ENCODE results near the gene GPR4.

The GPR4 gene

GRCh38 chr19:45587873-45588272 is 14.1 kb downstream of the GPR4 start:
- DNase-seq: no peak

- DNase-seq: no peak
These were observed 16.8 kb downstream of the GPR4 start for GRCh38 chr19:45585158-45585577.

- DNase-seq: peak; percentile 91
These were observed 17.5 kb downstream of the GPR4 start, which contains the start of gene OPA3 for GRCh38 chr19:45584332-45585157. OPA3 (minus strand) TSS chr19:45584802; CDS start chr19:45584764, 38 bp downstream.

- no peak for DNase-seq
These were observed 20.4 kb downstream of the GPR4 start for GRCh38 chr19:45581576-45581975.

- DNase-seq: no peak
These were observed 23.2 kb downstream of the GPR4 start for GRCh38 chr19:45578861-45579260.

GRCh38 chr19:45577111-45577905 is 24.7 kb downstream of the GPR4 start:
- DNase-seq: no peak

- no peak for DNase-seq
These were observed 25.3 kb downstream of the GPR4 start for GRCh38 chr19:45576682-45577081.

GRCh38 chr19:45575216-45575615 is 26.8 kb downstream of the GPR4 start:
- no peak for DNase-seq

GRCh38 chr19:45574526-45574925 is 27.5 kb downstream of the GPR4 start:
- DNase-seq: no peak

- no peak for DNase-seq
These were observed 30.4 kb downstream of the GPR4 start for GRCh38 chr19:45571457-45572220.

- peak; percentile 1 for DNase-seq
These were observed 32.2 kb downstream of the GPR4 start for GRCh38 chr19:45569619-45570421.

GRCh38 chr19:45568732-45569131 is 33.3 kb downstream of the GPR4 start:
- DNase-seq: no peak

GRCh38 chr19:45567609-45568008 is 34.4 kb downstream of the GPR4 start:
- DNase-seq: no peak

- peak; percentile 5 for DNase-seq
These were observed 37.8 kb downstream of the GPR4 start for GRCh38 chr19:45564131-45564780.

- no peak for DNase-seq
These were observed 41.3 kb downstream of the GPR4 start for GRCh38 chr19:45560686-45561085.

GRCh38 chr19:45560038-45560437 is 42.0 kb downstream of the GPR4 start:
- no peak for DNase-seq

- peak; percentile 8 for DNase-seq
These were observed 43.6 kb downstream of the GPR4 start for GRCh38 chr19:45558399-45558878.

- DNase-seq: no peak
These were observed 45.2 kb downstream of the GPR4 start for GRCh38 chr19:45556835-45557234.

- no peak for DNase-seq
These were observed 47.5 kb downstream of the GPR4 start for GRCh38 chr19:45554481-45554880.

GRCh38 chr19:45553464-45553863 is 48.5 kb downstream of the GPR4 start:
- no peak for DNase-seq

GRCh38 chr19:45547965-45548609 is 53.9 kb downstream of the GPR4 start:
- DNase-seq: no peak
